CD8-positive, alpha-beta memory T cell (primary cell): ENCODE measurements around the gene RYR2. TPM values are rescaled to one million over a fixed set of nuclear protein-coding genes. Genes with fewer than 3 reads are reported as not detected.

ENCODE experiments used
- CTCF ChIA-PET: fragments of 350-600 bp; sonication (Branson Sonifier 250); formaldehyde crosslinking; loops from one replicate; lab custom pipeline; 2021; ENCODE audit warnings: antibody characterized with exemption; lab: Charles Lee
- POLR2A ChIA-PET: fragments of 350-600 bp; sonication (Branson Sonifier 250); formaldehyde crosslinking; loops from one replicate; lab custom pipeline; 2021; ENCODE audit warnings: antibody characterized with exemption; lab: Charles Lee
- DNase-seq, 5 donors: peaks; one replicate each; pipeline versions ENCODE4 v3.0.0 to v3.0.0-alpha.2; 2020 to 2022; ENCODE audit warnings: mixed read lengths in 1 of 5
- H3K27ac ChIP-seq: one replicate; pipeline ENCODE4 v1.7.0; 2013; ENCODE audit warnings: low read depth, mild to moderate bottlenecking, low read length, moderate library complexity
- H3K27me3 ChIP-seq: 2 replicates; pipeline ENCODE4 v1.7.0; 2013; ENCODE audit warnings: low read length, mild to moderate bottlenecking; ENCODE audit not compliant: insufficient read depth, poor library complexity, severe bottlenecking
- H3K36me3 ChIP-seq: 2 replicates; pipeline ENCODE4 v1.7.0; 2013; ENCODE audit warnings: mild to moderate bottlenecking, low read length, moderate library complexity; ENCODE audit not compliant: insufficient read depth
- H3K4me1 ChIP-seq: 2 replicates; pipeline ENCODE4 v1.7.0; 2013; ENCODE audit warnings: mild to moderate bottlenecking, low read length, moderate library complexity; ENCODE audit not compliant: insufficient read depth
- H3K4me3 ChIP-seq: 2 replicates; pipeline ENCODE4 v1.7.0; 2013; ENCODE audit warnings: mild to moderate bottlenecking, low read length
- H3K9me3 ChIP-seq: 2 replicates; pipeline ENCODE4 v1.7.0; 2013; ENCODE audit warnings: mild to moderate bottlenecking, low read length
- H3K27ac Mint-ChIP-seq, 8 donors: one replicate each; pipeline ENCODE4 v1.8.0; 2020 to 2021; ENCODE audit warnings: mixed read lengths in 8 of 8, mild to moderate bottlenecking in 6 of 8, inconsistent platforms in 3 of 8, moderate library complexity in 3 of 8
- H3K27me3 Mint-ChIP-seq, 2 donors: one replicate each; pipeline ENCODE4 v1.8.0; 2020 to 2021; ENCODE audit warnings: mixed read lengths in 2 of 2, mild to moderate bottlenecking in 1 of 2, moderate library complexity in 1 of 2
- H3K36me3 Mint-ChIP-seq, 3 donors: one replicate each; pipeline ENCODE4 v1.8.0; 2020 to 2021; ENCODE audit warnings: mixed read lengths in 3 of 3, inconsistent platforms in 1 of 3, mild to moderate bottlenecking in 1 of 3
- H3K4me1 Mint-ChIP-seq, 3 donors: one replicate each; pipeline ENCODE4 v1.8.0; 2020 to 2021; ENCODE audit warnings: mixed read lengths in 3 of 3, inconsistent platforms in 1 of 3, mild to moderate bottlenecking in 1 of 3
- H3K4me3 Mint-ChIP-seq, 7 donors: one replicate each; pipeline ENCODE4 v1.8.0; 2020 to 2021; ENCODE audit warnings: mixed read lengths in 7 of 7, mild to moderate bottlenecking in 6 of 7, moderate library complexity in 4 of 7, inconsistent platforms in 2 of 7
- H3K9me3 Mint-ChIP-seq, 5 donors: one replicate each; pipeline ENCODE4 v1.8.0; 2020 to 2022; ENCODE audit warnings: mixed read lengths in 5 of 5, mild to moderate bottlenecking in 3 of 5, moderate library complexity in 2 of 5, inconsistent platforms in 1 of 5
- polyA plus RNA-seq: library from polyadenylated mRNA; unstranded; fragments of 300-500 nt; fragmentation: Illumina TruSeq; gene quantifications from one replicate; pipeline ENCODE4 v1.2.3, GENCODE V29; 2021
- total RNA-seq, 2 experiments: library from RNA; stranded (reverse); gene quantifications; one replicate each; pipeline ENCODE4 v1.2.3, GENCODE V29; 2021

The RYR2 gene
- total and polyA plus RNA-seq, 3 experiments from 2014 or later = 0.06 to 0.13 (median 0.11) TPM

DNA sequence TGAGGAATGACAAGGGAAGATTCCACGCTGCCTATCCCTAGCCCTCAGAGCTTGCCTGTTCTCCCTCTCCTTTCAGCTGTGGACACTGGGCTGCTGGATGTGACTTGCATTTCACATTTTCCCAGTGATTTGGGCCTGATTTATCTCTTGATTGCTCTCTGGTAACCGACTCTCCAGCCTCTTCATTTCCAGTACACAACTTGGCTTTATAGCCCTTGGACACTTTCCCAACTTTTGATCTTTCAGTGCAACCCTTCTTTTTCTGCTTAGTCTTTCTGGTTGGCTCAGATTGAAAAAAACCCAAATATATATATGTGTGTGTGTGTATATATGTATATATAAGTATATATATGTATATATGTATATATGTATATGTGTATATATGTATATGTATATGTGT, 138.3 kb downstream of the RYR2 start:
- ChIA-PET POLR2A (no interaction called here), CTCF (no interaction called here)
- H3K36me3 Mint-ChIP-seq = no peaks in the 10 kb centered on the region
- H3K27ac ChIP-seq = no peak overlapping the region
- H3K4me1 ChIP-seq = no peaks in the 10 kb centered on the region
- no peaks in the 10 kb centered on the region for H3K4me1 Mint-ChIP-seq
- H3K9me3 ChIP-seq = no peaks in the 10 kb centered on the region
- peaks cover 0 to 3% (median 0%) of the 10 kb centered on the region in 5 donors for H3K9me3 Mint-ChIP-seq
- no peak overlapping the region for H3K27ac Mint-ChIP-seq
- no peaks in the 10 kb centered on the region for H3K36me3 ChIP-seq
- H3K27me3 Mint-ChIP-seq = peaks cover 5 to 10% of the 10 kb centered on the region in 2 donors
- no peaks in the 10 kb centered on the region for H3K27me3 ChIP-seq
- H3K4me3 Mint-ChIP-seq = no peak overlapping the region
- no peak overlapping the region for H3K4me3 ChIP-seq
- DNase-seq = no peak

DNA sequence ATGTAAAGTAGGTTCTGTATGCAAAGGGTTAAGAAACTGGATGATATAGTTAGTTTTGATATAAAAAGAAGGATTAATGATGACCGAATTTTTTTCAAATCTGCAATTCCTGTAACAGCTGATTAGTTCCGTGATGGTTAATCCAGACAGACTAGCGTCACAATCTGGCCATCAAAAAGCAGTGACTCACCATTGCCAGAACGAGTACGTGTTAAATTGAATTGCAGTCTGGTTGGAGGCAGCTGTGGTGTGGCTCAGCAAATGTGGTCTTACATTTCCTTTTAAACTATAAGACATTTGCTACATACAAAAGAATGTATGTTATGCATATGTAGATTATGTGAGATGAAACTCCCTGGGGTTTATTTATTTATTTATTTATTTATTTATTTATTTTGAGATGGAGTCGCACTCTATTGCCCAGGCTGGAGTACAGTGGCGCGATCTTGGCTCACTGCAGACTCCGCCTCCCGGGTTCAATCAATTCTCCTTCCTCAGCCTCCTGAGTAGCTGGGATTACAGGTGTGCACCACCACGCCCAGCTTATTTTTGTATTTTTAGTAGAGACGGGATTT, 139.8 kb downstream of the RYR2 start:
- H3K4me1 Mint-ChIP-seq = no peaks in the 10 kb centered on the region
- CTCF ChIA-PET = no interaction called here
- no peak overlapping the region for H3K27ac Mint-ChIP-seq
- Histone ChIP-seq H3K9me3 (no peaks in the 10 kb centered on the region), H3K27me3 (no peaks in the 10 kb centered on the region), H3K36me3 (no peaks in the 10 kb centered on the region), H3K4me1 (no peaks in the 10 kb centered on the region), H3K27ac (no peak overlapping the region), H3K4me3 (no peak overlapping the region)
- no peak for DNase-seq
- peaks cover 5 to 7% of the 10 kb centered on the region in 2 donors for H3K27me3 Mint-ChIP-seq
- H3K36me3 Mint-ChIP-seq = no peaks in the 10 kb centered on the region
- POLR2A ChIA-PET = no interaction called here
- peaks cover 0 to 3% (median 0%) of the 10 kb centered on the region in 5 donors for H3K9me3 Mint-ChIP-seq
- H3K4me3 Mint-ChIP-seq = no peak overlapping the region

DNA sequence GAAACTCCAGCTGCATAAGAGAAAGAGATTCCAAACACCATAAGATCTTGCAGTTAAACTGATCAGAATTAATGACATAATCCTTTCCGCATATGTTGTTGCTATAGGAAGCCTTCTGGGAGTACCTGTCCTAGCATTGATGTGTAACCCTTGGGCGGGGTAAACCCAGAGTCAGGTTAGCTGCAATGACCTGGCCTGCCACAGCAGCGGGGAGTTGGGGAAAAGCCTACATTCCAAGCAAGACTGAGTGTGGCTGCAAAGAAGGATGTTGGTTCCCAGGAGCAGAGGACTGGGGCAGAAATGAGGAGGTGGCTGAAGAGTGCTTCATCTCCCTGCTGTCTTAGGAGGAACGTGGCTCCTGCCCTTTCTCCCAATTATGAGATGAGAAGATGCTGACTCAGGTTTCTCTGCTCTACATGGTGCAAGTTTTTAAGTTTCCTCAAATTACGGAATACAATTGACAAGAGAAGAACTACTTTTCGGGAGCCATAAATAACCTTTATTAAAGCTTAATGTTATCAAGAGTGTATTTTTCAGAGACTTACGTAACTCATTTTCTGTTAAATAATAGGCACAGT, 142.1 kb downstream of the RYR2 start:
- Mint-ChIP-seq H3K36me3 (no peaks in the 10 kb centered on the region), H3K27me3 (peaks cover 5 to 7% of the 10 kb centered on the region in 2 donors), H3K9me3 (peaks cover 0 to 3% (median 0%) of the 10 kb centered on the region in 5 donors), H3K4me1 (no peaks in the 10 kb centered on the region), H3K27ac (no peak overlapping the region), H3K4me3 (no peak overlapping the region)
- Histone ChIP-seq H3K27me3 (no peaks in the 10 kb centered on the region), H3K4me3 (no peak overlapping the region), H3K4me1 (no peaks in the 10 kb centered on the region), H3K9me3 (no peaks in the 10 kb centered on the region), H3K27ac (no peak overlapping the region), H3K36me3 (no peaks in the 10 kb centered on the region)
- DNase-seq = no peak
- ChIA-PET CTCF (no interaction called here), POLR2A (no interaction called here)

DNA sequence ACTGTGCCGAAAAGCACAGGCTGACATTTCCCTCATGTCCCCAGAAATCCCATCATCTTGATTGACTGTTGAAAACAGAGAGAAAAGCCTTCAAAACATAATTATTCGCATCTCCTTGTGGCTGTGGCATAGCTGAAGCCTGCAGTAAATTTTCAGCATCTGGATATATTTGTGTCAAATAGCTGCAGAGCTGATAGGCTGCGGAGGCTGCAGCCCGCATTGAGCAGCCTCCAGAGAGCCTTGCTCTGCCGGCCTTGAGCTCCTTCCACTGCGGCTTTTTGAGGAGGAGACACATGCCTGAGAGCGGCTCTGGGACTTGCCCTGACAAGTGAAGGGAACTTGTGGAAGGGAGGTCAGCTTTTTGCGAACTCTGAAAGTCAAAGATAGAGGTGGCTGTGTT, 144.7 kb downstream of the RYR2 start:
- Mint-ChIP-seq H3K27ac (no peak overlapping the region), H3K9me3 (peaks cover 0 to 3% (median 0%) of the 10 kb centered on the region in 5 donors), H3K4me3 (no peak overlapping the region), H3K27me3 (peaks cover 3 to 7% of the 10 kb centered on the region in 2 donors), H3K4me1 (no peaks in the 10 kb centered on the region), H3K36me3 (no peaks in the 10 kb centered on the region)
- H3K4me1 ChIP-seq = no peaks in the 10 kb centered on the region
- no peak for DNase-seq
- ChIA-PET POLR2A (no interaction called here), CTCF (no interaction called here)
- no peaks in the 10 kb centered on the region for H3K9me3 ChIP-seq
- H3K4me3 ChIP-seq = no peak overlapping the region
- H3K36me3 ChIP-seq = no peaks in the 10 kb centered on the region
- no peak overlapping the region for H3K27ac ChIP-seq
- H3K27me3 ChIP-seq = no peaks in the 10 kb centered on the region

DNA sequence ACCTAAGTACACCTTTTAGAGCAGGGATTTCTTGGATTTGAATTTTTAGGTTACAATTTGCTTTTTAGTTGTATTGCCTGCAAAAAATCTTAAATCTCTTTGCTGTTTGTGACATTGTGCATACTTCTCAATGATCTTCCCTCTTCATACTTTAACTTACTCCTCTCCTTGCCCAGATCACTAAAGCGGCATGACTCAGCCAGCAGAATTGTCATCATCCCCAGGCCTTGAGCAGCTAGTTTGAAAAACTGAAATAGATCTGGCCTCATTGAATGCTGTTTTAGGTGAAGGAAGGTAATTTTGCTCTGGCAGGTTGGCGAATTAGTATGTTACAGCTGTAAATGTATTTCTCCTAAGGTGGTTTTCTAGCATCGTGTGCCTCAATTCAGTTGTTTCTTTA, 145.9 kb downstream of the RYR2 start:
- Histone ChIP-seq H3K36me3 (no peaks in the 10 kb centered on the region), H3K27me3 (no peaks in the 10 kb centered on the region), H3K9me3 (no peaks in the 10 kb centered on the region), H3K27ac (no peak overlapping the region), H3K4me1 (no peaks in the 10 kb centered on the region), H3K4me3 (no peak overlapping the region)
- ChIA-PET CTCF (no interaction called here), POLR2A (no interaction called here)
- H3K27me3 Mint-ChIP-seq = peaks cover 3 to 9% of the 10 kb centered on the region in 2 donors
- DNase-seq = no peak
- no peaks in the 10 kb centered on the region for H3K4me1 Mint-ChIP-seq
- no peaks in the 10 kb centered on the region for H3K36me3 Mint-ChIP-seq
- peak overlapping the region in 1 of 8 donors; percentile 3 for H3K27ac Mint-ChIP-seq
- no peaks in the 10 kb centered on the region for H3K9me3 Mint-ChIP-seq
- no peak overlapping the region for H3K4me3 Mint-ChIP-seq

DNA sequence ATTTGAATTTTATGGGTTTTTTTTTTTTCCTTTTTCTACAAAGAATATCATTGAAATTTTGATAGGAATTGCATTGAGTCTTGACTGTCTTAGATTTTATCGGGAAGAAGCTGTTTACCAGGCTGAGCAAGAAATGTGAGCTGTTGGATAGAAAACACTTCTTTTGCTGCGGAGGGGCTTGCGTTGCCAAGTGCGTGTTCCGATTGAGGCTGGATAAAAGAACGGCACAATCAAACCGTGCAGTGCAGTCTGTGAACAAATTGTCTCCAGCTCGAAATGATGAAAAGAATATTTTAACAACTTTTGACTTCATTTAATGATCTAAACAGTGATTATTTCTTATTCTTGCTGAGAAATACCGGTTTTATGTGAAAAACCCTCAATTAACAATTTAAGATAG, 149.4 kb downstream of the RYR2 start:
- Mint-ChIP-seq H3K4me3 (no peak overlapping the region), H3K27ac (no peak overlapping the region), H3K36me3 (no peaks in the 10 kb centered on the region), H3K4me1 (no peaks in the 10 kb centered on the region), H3K9me3 (no peaks in the 10 kb centered on the region), H3K27me3 (peaks cover 4 to 9% of the 10 kb centered on the region in 2 donors)
- CTCF ChIA-PET = no interaction called here
- H3K4me1 ChIP-seq = no peaks in the 10 kb centered on the region
- POLR2A ChIA-PET = no interaction called here
- H3K27ac ChIP-seq = no peak overlapping the region
- H3K36me3 ChIP-seq = no peaks in the 10 kb centered on the region
- no peak overlapping the region for H3K4me3 ChIP-seq
- H3K9me3 ChIP-seq = no peaks in the 10 kb centered on the region
- no peak for DNase-seq
- H3K27me3 ChIP-seq = no peaks in the 10 kb centered on the region

DNA sequence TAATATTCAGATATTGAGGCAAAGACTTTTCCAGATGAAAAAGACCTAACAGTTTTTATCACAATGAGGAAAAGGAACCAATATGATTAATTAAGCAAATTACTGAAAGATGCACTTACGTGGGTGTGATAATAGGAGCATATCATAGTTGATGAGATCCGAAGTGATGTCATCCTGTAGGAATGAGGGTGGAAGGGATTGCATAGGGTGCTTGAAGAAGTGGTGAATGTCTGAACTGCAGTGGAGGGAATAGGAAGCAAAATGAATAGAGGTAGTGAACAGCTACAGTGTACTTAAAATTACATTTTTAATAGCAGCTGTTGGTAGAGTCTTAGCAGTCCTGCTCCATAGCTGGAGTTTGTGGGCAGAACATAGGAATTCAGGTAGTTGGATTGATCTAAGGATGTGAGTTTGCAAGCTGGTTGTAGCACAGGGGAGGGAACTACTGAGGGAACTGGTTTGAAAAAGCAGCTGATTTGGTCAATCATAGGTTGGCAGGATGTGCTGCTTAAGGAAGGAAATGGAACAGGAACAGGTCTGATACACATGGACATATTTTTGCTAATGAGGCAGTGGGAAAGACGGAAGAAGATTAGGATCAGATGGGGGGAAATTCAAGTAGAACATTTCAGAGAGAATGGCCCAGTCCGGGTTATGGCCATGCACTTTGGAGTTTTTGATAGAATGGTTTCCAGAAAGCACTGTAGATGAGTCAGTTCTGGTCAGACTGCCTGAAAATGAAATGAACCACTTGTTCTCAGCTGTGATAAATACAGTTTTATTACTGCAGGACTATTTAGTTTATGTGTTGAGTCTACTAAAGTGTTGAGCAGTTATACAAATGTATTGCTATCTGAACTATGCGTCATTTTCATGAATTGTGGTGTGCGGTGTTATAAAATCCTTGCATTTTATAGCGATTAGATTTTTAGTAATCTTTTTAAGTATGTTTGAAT, 155.8 kb downstream of the RYR2 start:
- Mint-ChIP-seq H3K4me1 (no peaks in the 10 kb centered on the region), H3K4me3 (no peak overlapping the region), H3K36me3 (no peaks in the 10 kb centered on the region), H3K9me3 (no peaks in the 10 kb centered on the region), H3K27me3 (peaks cover 2% of the 10 kb centered on the region in 2 donors), H3K27ac (no peak overlapping the region)
- H3K9me3 ChIP-seq = no peaks in the 10 kb centered on the region
- no peak overlapping the region for H3K4me3 ChIP-seq
- POLR2A ChIA-PET = no interaction called here
- H3K36me3 ChIP-seq = no peaks in the 10 kb centered on the region
- H3K4me1 ChIP-seq = no peaks in the 10 kb centered on the region
- CTCF ChIA-PET = no interaction called here
- DNase-seq = no peak
- H3K27me3 ChIP-seq = no peaks in the 10 kb centered on the region
- no peak overlapping the region for H3K27ac ChIP-seq

DNA sequence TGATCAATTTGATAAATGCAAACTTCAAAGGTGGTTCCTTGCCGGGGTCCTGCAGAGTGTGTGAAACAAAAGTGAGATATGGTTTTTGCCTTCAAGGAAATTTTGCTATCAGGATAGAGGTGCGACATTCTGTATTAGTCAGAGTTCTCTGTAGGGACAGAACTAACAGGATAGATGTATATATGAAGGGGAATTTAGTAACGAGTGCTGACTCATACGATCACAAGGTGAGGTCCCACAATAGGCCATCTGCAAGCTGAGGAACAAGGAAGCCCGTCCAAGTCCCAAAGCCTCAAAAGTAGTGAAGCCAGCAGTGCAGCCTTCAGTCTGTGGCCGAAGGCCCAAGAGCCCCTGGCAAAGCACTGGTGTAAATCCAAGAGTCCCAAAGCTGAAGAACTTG, 157.0 kb downstream of the RYR2 start:
- Histone ChIP-seq H3K9me3 (no peaks in the 10 kb centered on the region), H3K36me3 (no peaks in the 10 kb centered on the region), H3K27ac (no peak overlapping the region), H3K27me3 (no peaks in the 10 kb centered on the region), H3K4me1 (no peaks in the 10 kb centered on the region), H3K4me3 (no peak overlapping the region)
- Mint-ChIP-seq H3K4me1 (no peaks in the 10 kb centered on the region), H3K27ac (no peak overlapping the region), H3K9me3 (no peaks in the 10 kb centered on the region), H3K4me3 (no peak overlapping the region), H3K27me3 (peaks cover 2 to 3% of the 10 kb centered on the region in 2 donors), H3K36me3 (no peaks in the 10 kb centered on the region)
- DNase-seq = no peak
- ChIA-PET POLR2A (no interaction called here), CTCF (no interaction called here)
